ENCODE results near the gene PRDM4.
"Not testable (repeated sequence)": the region's sequence is repeated elsewhere in the genome, so short reads cannot be mapped to it uniquely, and the experiment has no call there.

The PRDM4 gene

GRCh38 chr12:107774349-107775029 lies 13.6 kb upstream of the PRDM4 start, which contains the start of gene ASCL4:
Gene ASCL4, plus strand, starts transcription at chr12:107774704. Its CDS starts 515 bp downstream, at chr12:107775219.
- no peak for DNase-seq (ENCODE audit: low read depth)

- no peak for DNase-seq (ENCODE audit: low read depth)
Observed at GRCh38 chr12:107767466-107767865, 6.5 kb upstream of the PRDM4 start.

GRCh38 chr12:107765316-107765715 lies 4.4 kb upstream of the PRDM4 start:
- no peak for DNase-seq (ENCODE audit: low read depth)

GRCh38 chr12:107764626-107765025 lies 3.7 kb upstream of the PRDM4 start:
- DNase-seq (ENCODE audit: low read depth), result no peak

GRCh38 chr12:107762874-107763273 lies 1.9 kb upstream of the PRDM4 start:
- DNase-seq (ENCODE audit: low read depth), result no peak

GRCh38 chr12:107761502-107761904 lies 566 bp upstream of the PRDM4 start:
- DNase-seq (ENCODE audit: low read depth), result no peak

GRCh38 chr12:107760207-107760808 lies 629 bp downstream of the PRDM4 start:
- DNase-seq (ENCODE audit: low read depth), result no peak

- DNase-seq (ENCODE audit: low read depth), result peak; percentile 55
Observed at GRCh38 chr12:107759410-107759809, 1.5 kb downstream of the PRDM4 start.

GRCh38 chr12:107749083-107749482 lies 11.9 kb downstream of the PRDM4 start:
- no peak for DNase-seq (ENCODE audit: low read depth)

- DNase-seq (ENCODE audit: low read depth), result peak; percentile 46
Observed at GRCh38 chr12:107748472-107748871, 12.5 kb downstream of the PRDM4 start.

- DNase-seq (ENCODE audit: low read depth), result no peak
Observed at GRCh38 chr12:107736914-107737313, 24.0 kb downstream of the PRDM4 start.

- no peak for DNase-seq (ENCODE audit: low read depth)
Observed at GRCh38 chr12:107735763-107736162, 25.2 kb downstream of the PRDM4 start.

GRCh38 chr12:107734139-107734538 lies 26.8 kb downstream of the PRDM4 start:
- DNase-seq (ENCODE audit: low read depth), result no peak

GRCh38 chr12:107732365-107732764 lies 28.6 kb downstream of the PRDM4 start:
- no peak for DNase-seq (ENCODE audit: low read depth)

GRCh38 chr12:107731366-107731765 lies 29.6 kb downstream of the PRDM4 start:
- DNase-seq (ENCODE audit: low read depth), result no peak

- DNase-seq (ENCODE audit: low read depth), result no peak
Observed at GRCh38 chr12:107730618-107731341, 30.2 kb downstream of the PRDM4 start.

GRCh38 chr12:107727742-107728141 lies 33.2 kb downstream of the PRDM4 start:
- not testable (repeated sequence) for DNase-seq (ENCODE audit: low read depth)

- not testable (repeated sequence) for DNase-seq (ENCODE audit: low read depth)
Observed at GRCh38 chr12:107727327-107727726, 33.6 kb downstream of the PRDM4 start.

GRCh38 chr12:107718606-107719005 lies 42.3 kb downstream of the PRDM4 start:
- no peak for DNase-seq (ENCODE audit: low read depth)

GRCh38 chr12:107715780-107716179 lies 45.2 kb downstream of the PRDM4 start:
- DNase-seq (ENCODE audit: low read depth), result no peak

- not testable (repeated sequence) for DNase-seq (ENCODE audit: low read depth)
Observed at GRCh38 chr12:107705522-107705921, 55.4 kb downstream of the PRDM4 start.

- no peak for DNase-seq (ENCODE audit: low read depth)
Observed at GRCh38 chr12:107704041-107704440, 56.9 kb downstream of the PRDM4 start.

- DNase-seq (ENCODE audit: low read depth), result no peak
Observed at GRCh38 chr12:107702106-107702505, 58.8 kb downstream of the PRDM4 start.
